Gastrocnemius medialis (tissue), 4 donors: Measurements from ENCODE around the gene TMEM131L.

Experiments used
- POLR2A ChIP-seq, 2 donors: fragments of 450-650 bp; IDR thresholded peaks; one replicate each; pipeline ENCODE4 v1.6.1; 2017; ENCODE audit warnings: antibody characterized with exemption in 2 of 2, mild to moderate bottlenecking in 2 of 2, moderate library complexity in 2 of 2
- TF ChIP-seq, protein P1 (sequence below), 5 experiments: fragments of 450-650 bp in 3 of 5; fragments of 200-600 bp in 2 of 5; sonication (generic) in 2 of 5; IDR thresholded peaks in 4 of 5; conservative IDR thresholded peaks in 1 of 5; 1 replicate in 4 of 5; 2 replicates in 1 of 5; pipeline ENCODE4 v1.5.1; 2016 to 2019; ENCODE audit warnings: antibody characterized with exemption in 5 of 5, mild to moderate bottlenecking in 3 of 5, moderate library complexity in 3 of 5

DNA sequence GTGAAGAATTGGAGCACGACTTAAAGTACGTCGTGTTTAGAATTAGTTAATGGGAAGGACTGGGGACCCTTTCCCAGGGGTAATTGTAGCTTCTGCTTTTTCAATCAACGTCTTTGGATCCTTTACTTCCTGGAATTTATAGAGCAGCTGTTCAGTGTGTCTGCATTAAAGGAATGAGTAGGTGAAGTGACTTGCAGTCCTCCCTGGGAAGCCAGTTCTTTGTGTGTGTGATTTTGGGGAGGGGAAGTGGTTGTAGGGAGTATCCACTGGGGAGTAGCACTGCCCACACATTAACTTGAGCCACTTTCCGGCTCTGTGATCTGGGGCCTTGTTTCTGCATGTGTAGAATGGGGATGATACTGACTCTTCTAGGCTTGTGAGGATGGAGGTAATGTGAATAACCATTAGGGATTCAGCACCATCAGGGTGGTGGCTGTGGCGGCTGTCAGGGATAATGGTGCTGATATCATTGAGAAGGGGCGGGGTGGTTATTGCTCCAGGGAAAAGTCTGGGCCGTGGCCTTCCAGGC lies 54.7 kb downstream of the TMEM131L start:
- TF ChIP-seq, protein P1, sequence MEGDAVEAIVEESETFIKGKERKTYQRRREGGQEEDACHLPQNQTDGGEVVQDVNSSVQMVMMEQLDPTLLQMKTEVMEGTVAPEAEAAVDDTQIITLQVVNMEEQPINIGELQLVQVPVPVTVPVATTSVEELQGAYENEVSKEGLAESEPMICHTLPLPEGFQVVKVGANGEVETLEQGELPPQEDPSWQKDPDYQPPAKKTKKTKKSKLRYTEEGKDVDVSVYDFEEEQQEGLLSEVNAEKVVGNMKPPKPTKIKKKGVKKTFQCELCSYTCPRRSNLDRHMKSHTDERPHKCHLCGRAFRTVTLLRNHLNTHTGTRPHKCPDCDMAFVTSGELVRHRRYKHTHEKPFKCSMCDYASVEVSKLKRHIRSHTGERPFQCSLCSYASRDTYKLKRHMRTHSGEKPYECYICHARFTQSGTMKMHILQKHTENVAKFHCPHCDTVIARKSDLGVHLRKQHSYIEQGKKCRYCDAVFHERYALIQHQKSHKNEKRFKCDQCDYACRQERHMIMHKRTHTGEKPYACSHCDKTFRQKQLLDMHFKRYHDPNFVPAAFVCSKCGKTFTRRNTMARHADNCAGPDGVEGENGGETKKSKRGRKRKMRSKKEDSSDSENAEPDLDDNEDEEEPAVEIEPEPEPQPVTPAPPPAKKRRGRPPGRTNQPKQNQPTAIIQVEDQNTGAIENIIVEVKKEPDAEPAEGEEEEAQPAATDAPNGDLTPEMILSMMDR (IDR thresholded peaks at IDR 0.05 in 4 of 5, conservative IDR thresholded peaks at IDR 0.05 in 1 of 5) = no peak
- no peak for TF ChIP-seq POLR2A (IDR thresholded peaks at IDR 0.05)
